Astrocyte (in vitro differentiated cells and primary cell): Measurements from ENCODE around the gene SPSB3. TPM values are rescaled to one million over a fixed set of nuclear protein-coding genes. Genes with fewer than 3 reads are reported as not detected.
"Not testable (repeated sequence)": the region's sequence is repeated elsewhere in the genome, so short reads cannot be mapped to it uniquely, and the experiment has no call there.

Experiments used
- DNase-seq: peaks from one replicate; pipeline ENCODE4 v3.0.0-alpha.2; 2010; ENCODE audit warnings: low read depth
- FAIRE-seq: peaks from 2 replicates; lab custom pipeline; 2011; peaks lifted over from hg19 to GRCh38; lab: Jason Lieb, UNC
- H2AFZ ChIP-seq: 2 replicates; pipeline ENCODE4 v1.6.0; 2012; ENCODE audit warnings: low read depth, low read length, inconsistent platforms
- H3K27ac ChIP-seq: 2 replicates; pipeline ENCODE4 v1.5.1; 2011; ENCODE audit warnings: low read depth, low read length, inconsistent platforms
- H3K27me3 ChIP-seq: 2 replicates; pipeline ENCODE4 v1.6.0; 2011; ENCODE audit warnings: low read length, inconsistent platforms; ENCODE audit not compliant: insufficient read depth
- H3K36me3 ChIP-seq: 2 replicates; pipeline ENCODE4 v1.5.1; 2011; ENCODE audit warnings: low read length, inconsistent platforms; ENCODE audit not compliant: insufficient read depth
- H3K4me1 ChIP-seq: 2 replicates; pipeline ENCODE4 v1.5.1; 2011; ENCODE audit warnings: low read length, inconsistent platforms; ENCODE audit not compliant: insufficient read depth
- H3K4me2 ChIP-seq: 2 replicates; pipeline ENCODE4 v1.6.0; 2012; ENCODE audit warnings: low read length, inconsistent platforms
- H3K4me3 ChIP-seq: 2 replicates; pipeline ENCODE4 v1.5.1; 2011; ENCODE audit warnings: low read depth, mild to moderate bottlenecking, low read length, inconsistent platforms; ENCODE audit not compliant: insufficient read depth
- H3K79me2 ChIP-seq: 2 replicates; pipeline ENCODE4 v1.6.0; 2012; ENCODE audit warnings: mild to moderate bottlenecking, low read length, inconsistent platforms; ENCODE audit not compliant: insufficient read depth
- H3K9ac ChIP-seq: 2 replicates; pipeline ENCODE4 v1.6.0; 2012; ENCODE audit warnings: mild to moderate bottlenecking, low read length, inconsistent platforms
- H3K9me3 ChIP-seq: 2 replicates; pipeline ENCODE4 v1.5.1; 2012; ENCODE audit warnings: low read depth, mild to moderate bottlenecking, low read length, inconsistent platforms; ENCODE audit not compliant: insufficient read depth
- H4K20me1 ChIP-seq: 2 replicates; pipeline ENCODE4 v1.6.0; 2012; ENCODE audit warnings: low read length, inconsistent platforms; ENCODE audit not compliant: insufficient read depth
- H3K27ac Mint-ChIP-seq: one replicate; pipeline ENCODE4 v1.8.0; 2021; ENCODE audit warnings: mild to moderate bottlenecking, mixed read lengths; ENCODE audit not compliant: unreplicated experiment
- H3K27me3 Mint-ChIP-seq: one replicate; pipeline ENCODE4 v1.8.0; 2021; ENCODE audit warnings: low read depth, mixed read lengths; ENCODE audit not compliant: unreplicated experiment
- H3K36me3 Mint-ChIP-seq: one replicate; pipeline ENCODE4 v1.8.0; 2021; ENCODE audit warnings: low read depth, mixed read lengths; ENCODE audit not compliant: unreplicated experiment
- H3K4me1 Mint-ChIP-seq: one replicate; pipeline ENCODE4 v1.8.0; 2021; ENCODE audit warnings: low read depth, mixed read lengths; ENCODE audit not compliant: unreplicated experiment
- H3K4me3 Mint-ChIP-seq: one replicate; pipeline ENCODE4 v1.8.0; 2021; ENCODE audit warnings: mild to moderate bottlenecking, moderate library complexity, mixed read lengths; ENCODE audit not compliant: unreplicated experiment
- H3K9me3 Mint-ChIP-seq: one replicate; pipeline ENCODE4 v1.8.0; 2021; ENCODE audit warnings: mild to moderate bottlenecking, mixed read lengths; ENCODE audit not compliant: unreplicated experiment
- EZH2 ChIP-seq: IDR thresholded peaks from 2 replicates; pipeline ENCODE4 v1.6.1; 2012; ENCODE audit warnings: mild to moderate bottlenecking, low read length, inconsistent platforms; ENCODE audit not compliant: insufficient read depth
- total RNA-seq: library from RNA; stranded (reverse); gene quantifications from 2 replicates; pipeline ENCODE4 v1.2.1, GENCODE V29; 2021
- TF ChIP-seq, protein P1 (sequence below): IDR thresholded peaks from 2 replicates; pipeline ENCODE4 v1.5.1; 2011; ENCODE audit warnings: low read depth, mild to moderate bottlenecking, inconsistent platforms, low read length, moderate library complexity; ENCODE audit not compliant: insufficient read depth

The SPSB3 gene
- total RNA-seq, 1 donor from 2014 or later, result 23.3 TPM

DNA sequence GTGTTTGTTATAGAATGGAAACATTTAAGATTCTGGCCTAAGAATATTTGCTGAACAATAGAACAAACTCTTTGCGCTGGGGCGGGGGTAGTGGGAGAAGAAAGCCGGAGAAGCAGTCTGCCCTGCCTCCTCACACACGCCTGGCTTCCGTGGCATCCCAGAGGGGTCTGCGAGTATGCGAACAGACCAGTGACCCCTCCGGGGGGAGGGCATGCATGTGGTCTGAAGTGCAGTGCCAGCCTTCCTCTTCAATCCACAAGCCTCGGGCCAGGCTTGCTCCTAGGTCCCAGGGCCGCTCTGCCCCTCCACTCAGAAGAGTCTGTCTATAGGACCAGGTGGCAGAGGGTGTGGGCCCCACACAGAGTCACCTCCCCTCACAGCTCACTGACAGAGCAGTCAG is 25.3 kb upstream of the SPSB3 start:
- no peak overlapping the region for H2AFZ ChIP-seq
- Mint-ChIP-seq H3K36me3 (peaks cover 27% of the 10 kb centered on the region), H3K9me3 (peaks cover 9% of the 10 kb centered on the region), H3K4me1 (no peaks in the 10 kb centered on the region), H3K4me3 (no peak overlapping the region), H3K27ac (no peak overlapping the region), H3K27me3 (no peaks in the 10 kb centered on the region)
- H3K27ac ChIP-seq, result no peak overlapping the region
- H3K9ac ChIP-seq, result no peak overlapping the region
- H3K79me2 ChIP-seq, result no peaks in the 10 kb centered on the region
- DNase-seq (no peak), FAIRE-seq (no peak)
- TF ChIP-seq, protein P1, sequence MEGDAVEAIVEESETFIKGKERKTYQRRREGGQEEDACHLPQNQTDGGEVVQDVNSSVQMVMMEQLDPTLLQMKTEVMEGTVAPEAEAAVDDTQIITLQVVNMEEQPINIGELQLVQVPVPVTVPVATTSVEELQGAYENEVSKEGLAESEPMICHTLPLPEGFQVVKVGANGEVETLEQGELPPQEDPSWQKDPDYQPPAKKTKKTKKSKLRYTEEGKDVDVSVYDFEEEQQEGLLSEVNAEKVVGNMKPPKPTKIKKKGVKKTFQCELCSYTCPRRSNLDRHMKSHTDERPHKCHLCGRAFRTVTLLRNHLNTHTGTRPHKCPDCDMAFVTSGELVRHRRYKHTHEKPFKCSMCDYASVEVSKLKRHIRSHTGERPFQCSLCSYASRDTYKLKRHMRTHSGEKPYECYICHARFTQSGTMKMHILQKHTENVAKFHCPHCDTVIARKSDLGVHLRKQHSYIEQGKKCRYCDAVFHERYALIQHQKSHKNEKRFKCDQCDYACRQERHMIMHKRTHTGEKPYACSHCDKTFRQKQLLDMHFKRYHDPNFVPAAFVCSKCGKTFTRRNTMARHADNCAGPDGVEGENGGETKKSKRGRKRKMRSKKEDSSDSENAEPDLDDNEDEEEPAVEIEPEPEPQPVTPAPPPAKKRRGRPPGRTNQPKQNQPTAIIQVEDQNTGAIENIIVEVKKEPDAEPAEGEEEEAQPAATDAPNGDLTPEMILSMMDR, result no peak
- no peak for TF ChIP-seq EZH2
- no peak overlapping the region for H3K4me2 ChIP-seq
- no peaks in the 10 kb centered on the region for H3K27me3 ChIP-seq
- H3K4me3 ChIP-seq, result no peak overlapping the region
- no peaks in the 10 kb centered on the region for H4K20me1 ChIP-seq
- no peaks in the 10 kb centered on the region for H3K9me3 ChIP-seq
- H3K4me1 ChIP-seq, result peaks cover 3% of the 10 kb centered on the region
- H3K36me3 ChIP-seq, result no peaks in the 10 kb centered on the region

DNA sequence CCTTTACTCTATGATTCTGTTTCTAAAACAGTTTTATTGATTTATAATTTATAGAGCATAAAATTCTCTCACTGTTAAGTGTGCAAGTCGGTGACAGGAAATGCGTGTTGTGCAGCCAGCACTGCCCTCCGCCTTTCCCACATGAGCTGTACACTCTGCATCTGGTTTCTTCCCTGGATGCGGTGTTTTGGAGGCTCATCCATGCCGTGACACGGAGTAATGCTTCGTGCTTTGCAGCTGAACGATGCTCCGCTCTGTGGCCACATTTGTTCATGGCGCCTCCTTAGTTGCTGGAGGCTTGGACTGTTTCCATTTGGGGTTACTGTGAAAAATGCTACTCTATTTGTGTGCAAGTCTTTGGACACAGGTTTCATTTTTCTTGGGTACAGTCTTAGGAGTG is 18.3 kb upstream of the SPSB3 start:
- no peak overlapping the region for H3K4me3 ChIP-seq
- no peak overlapping the region for H3K27ac ChIP-seq
- H3K27me3 ChIP-seq, result no peaks in the 10 kb centered on the region
- H3K36me3 ChIP-seq, result no peaks in the 10 kb centered on the region
- H3K9ac ChIP-seq, result no peak overlapping the region
- TF ChIP-seq, protein P1, result no peak
- TF ChIP-seq EZH2, result no peak
- Mint-ChIP-seq H3K4me1 (no peaks in the 10 kb centered on the region), H3K27ac (no peak overlapping the region), H3K36me3 (peaks cover 33% of the 10 kb centered on the region), H3K4me3 (no peak overlapping the region), H3K9me3 (peaks cover 27% of the 10 kb centered on the region), H3K27me3 (no peaks in the 10 kb centered on the region)
- H3K4me1 ChIP-seq, result no peaks in the 10 kb centered on the region
- H4K20me1 ChIP-seq, result no peaks in the 10 kb centered on the region
- FAIRE-seq, result no peak
- H3K4me2 ChIP-seq, result no peak overlapping the region
- H3K9me3 ChIP-seq, result peaks cover 4% of the 10 kb centered on the region
- no peaks in the 10 kb centered on the region for H3K79me2 ChIP-seq
- no peak overlapping the region for H2AFZ ChIP-seq
- no peak for DNase-seq

GRCh38 chr16:1799263-1799662 is 16.9 kb upstream of the SPSB3 start:
- peaks cover 32% of the 10 kb centered on the region for H3K36me3 Mint-ChIP-seq
- H3K79me2 ChIP-seq, H3K27ac Mint-ChIP-seq, H3K27me3 Mint-ChIP-seq, H3K36me3 ChIP-seq, H3K9me3 ChIP-seq, H3K9ac ChIP-seq, H3K4me3 Mint-ChIP-seq, H2AFZ ChIP-seq, H3K4me3 ChIP-seq, H3K27me3 ChIP-seq, H3K4me2 ChIP-seq, H3K4me1 Mint-ChIP-seq, H4K20me1 ChIP-seq, FAIRE-seq, H3K4me1 ChIP-seq, DNase-seq, H3K27ac ChIP-seq: not testable (repeated sequence)
- H3K9me3 Mint-ChIP-seq, result peaks cover 27% of the 10 kb centered on the region
